GM12878 (cell line): ENCODE data around the gene CPSF4L. TPM values are rescaled to one million over a fixed set of nuclear protein-coding genes. Genes with fewer than 3 reads are reported as not detected.

Experiments
- ATAC-seq: fragments of 200-7000 bp; cut with Tn5 transposase; 3 replicates; pipeline ENCODE4 v1.9.1; 2020; ENCODE audit warnings: mild to moderate bottlenecking, moderate library complexity
- BruUV-seq: library from RNA; stranded (reverse); fragments of 400-500 nt; replicated peaks from 2 replicates; lab custom pipeline; 2021; lab: Mats Ljungman, UMichigan
- CTCF ChIA-PET: fragments of 300-600 bp; sonication (Branson Sonifier 250); formaldehyde crosslinking; extraction: SDS; loops from one replicate; lab custom pipeline; 2021; ENCODE audit warnings: inconsistent platforms; lab: Yijun Ruan, JAX
- POLR2A ChIA-PET: fragments of 350-600 bp; formaldehyde crosslinking; extraction: SDS; loops from one replicate; lab custom pipeline; 2021; ENCODE audit warnings: inconsistent platforms; lab: Charles Lee
- RAD21 ChIA-PET: fragments of 300-600 bp; sonication (Branson Sonifier 250); formaldehyde crosslinking; loops from one replicate; lab custom pipeline; 2023; ENCODE audit warnings: antibody characterized with exemption; ENCODE audit not compliant: unreplicated experiment; lab: Charles Lee
- SMC1A ChIA-PET: fragments of 300-600 bp; sonication (Branson Sonifier 250); formaldehyde crosslinking; loops from one replicate; lab custom pipeline; 2023; ENCODE audit not compliant: unreplicated experiment, uncharacterized antibody; lab: Charles Lee
- DNase-seq: peaks from one replicate; pipeline ENCODE4 v3.0.0-alpha.2; 2011; ENCODE audit warnings: low read depth, low spot score
- FAIRE-seq: peaks from 3 replicates; lab custom pipeline; 2011; peaks lifted over from hg19 to GRCh38; lab: Jason Lieb, UNC
- H2AFZ ChIP-seq: 2 replicates; pipeline ENCODE4 v1.6.0; 2011; ENCODE audit warnings: low read depth, low read length, control low read depth; ENCODE audit not compliant: control insufficient read depth
- H3K27ac ChIP-seq: 2 replicates; pipeline ENCODE4 v1.5.1; 2011; ENCODE audit warnings: control low read depth; ENCODE audit not compliant: control insufficient read depth, insufficient read depth
- H3K27me3 ChIP-seq, 2 experiments: replicated peaks in 1 of 2; 2 replicates each; pipeline versions ENCODE4 v1.6.0 to v1.6.1; 2011; ENCODE audit warnings: low read length in 1 of 2; ENCODE audit not compliant: control insufficient read depth in 2 of 2, insufficient read depth in 2 of 2
- H3K36me3 ChIP-seq, 2 experiments: 2 replicates each; pipeline ENCODE4 v1.5.1; 2011; ENCODE audit warnings: low read length in 1 of 2; ENCODE audit not compliant: control insufficient read depth in 2 of 2, insufficient read depth in 2 of 2
- H3K4me1 ChIP-seq: 2 replicates; pipeline ENCODE4 v1.6.1; 2011; ENCODE audit warnings: mild to moderate bottlenecking, low read length, moderate library complexity, mixed read lengths; ENCODE audit not compliant: control insufficient read depth, insufficient read depth
- H3K4me2 ChIP-seq: 2 replicates; pipeline ENCODE4 v1.6.0; 2011; ENCODE audit warnings: control low read depth; ENCODE audit not compliant: control insufficient read depth, insufficient read depth
- H3K4me3 ChIP-seq: fragments of 200-600 bp; sonication (generic); 2 replicates; pipeline ENCODE4 v1.5.1; 2016
- H3K79me2 ChIP-seq: 2 replicates; pipeline ENCODE4 v1.6.0; 2011; ENCODE audit warnings: low read length; ENCODE audit not compliant: control insufficient read depth, insufficient read depth
- H3K9ac ChIP-seq: 2 replicates; pipeline ENCODE4 v1.8.0; 2011; ENCODE audit warnings: low read length, control low read depth, mixed read lengths; ENCODE audit not compliant: control insufficient read depth, insufficient read depth
- H3K9me3 ChIP-seq: replicated peaks from 3 replicates; pipeline ENCODE4 v1.5.1; 2011; ENCODE audit warnings: mild to moderate bottlenecking, low read length; ENCODE audit not compliant: control insufficient read depth, insufficient read depth
- H4K20me1 ChIP-seq: 2 replicates; pipeline ENCODE4 v1.6.0; 2011; ENCODE audit not compliant: control insufficient read depth, insufficient read depth
- CREB1 ChIP-seq: IDR thresholded peaks from 2 replicates; pipeline ENCODE4 v1.6.1; 2012; ENCODE audit warnings: low read depth, mild to moderate bottlenecking, inconsistent platforms
- FOXK2 ChIP-seq: fragments of 450-650 bp; IDR thresholded peaks from 2 replicates; pipeline ENCODE4 v1.6.1; 2017; ENCODE audit warnings: mild to moderate bottlenecking, moderate library complexity
- PML ChIP-seq: IDR thresholded peaks from 2 replicates; pipeline ENCODE4 v1.6.1; 2012; ENCODE audit warnings: low read length, inconsistent platforms
- YY1 ChIP-seq: IDR thresholded peaks from 2 replicates; pipeline ENCODE4 v1.6.1; 2011; ENCODE audit warnings: low read depth, mild to moderate bottlenecking, low read length
- WGBS: methylation state at CpG from one replicate; pipeline ENCODE4 v1.1.6; 2016; ENCODE audit warnings: low lambda C conversion rate; ENCODE audit not compliant: insufficient replicate concordance, insufficient coverage; ENCODE audit errors: missing lambda C conversion rate; 5-methylcytosine and 5-hydroxymethylcytosine counted together
- in situ Hi-C: fragments of 300-500 bp; cut with MboI; formaldehyde crosslinking; loops from 9 replicates; pipeline ENCODE4 v1.14.3; 2018; ENCODE audit warnings: mixed read lengths
- intact Hi-C: fragments of 100-400 bp; cut with micrococcal nuclease; formaldehyde crosslinking; loops from one replicate; pipeline ENCODE4 v1.14.2; 2022; ENCODE audit not compliant: unreplicated experiment
- polyA plus RNA-seq, 11 experiments: library from polyadenylated mRNA; depleted of rRNA in 4 of 11; unstranded in 6 of 11; stranded (reverse) in 5 of 11; fragments of >200 nt; fragmentation: Nextera tagmentation in 4 of 11; fragmentation: Illumina TruSeq in 1 of 11; extraction: Ambion mirVana in 4 of 11; extraction: Trizol in 1 of 11; gene quantifications; 1 replicate in 1 of 11; 2 replicates in 10 of 11; pipeline versions ENCODE4 v1.2.1 to v1.2.3, GENCODE V29; 2011 to 2016; ENCODE audit warnings: inconsistent platforms in 2 of 11, missing spikeins in 2 of 11, low read depth in 1 of 11
- total RNA-seq, 4 experiments: library from RNA; depleted of rRNA in 3 of 4; stranded (reverse); fragments of >200 nt in 3 of 4; fragmentation: Illumina TruSeq in 1 of 4; extraction: Trizol in 1 of 4; gene quantifications; 2 replicates each; pipeline versions ENCODE4 v1.2.1 to v1.2.3, GENCODE V29; 2013 to 2021
- TF ChIP-seq, protein P1 (sequence below): IDR thresholded peaks from 2 replicates; pipeline ENCODE4 v1.6.1; 2012; ENCODE audit warnings: low read depth, low read length, improper control_type of control experiment

The CPSF4L gene
- total and polyA plus RNA-seq, 10 of the 15 experiments (the other 5 are each of a cell fraction or from before 2014, with no cell fraction given): not detected

DNA sequence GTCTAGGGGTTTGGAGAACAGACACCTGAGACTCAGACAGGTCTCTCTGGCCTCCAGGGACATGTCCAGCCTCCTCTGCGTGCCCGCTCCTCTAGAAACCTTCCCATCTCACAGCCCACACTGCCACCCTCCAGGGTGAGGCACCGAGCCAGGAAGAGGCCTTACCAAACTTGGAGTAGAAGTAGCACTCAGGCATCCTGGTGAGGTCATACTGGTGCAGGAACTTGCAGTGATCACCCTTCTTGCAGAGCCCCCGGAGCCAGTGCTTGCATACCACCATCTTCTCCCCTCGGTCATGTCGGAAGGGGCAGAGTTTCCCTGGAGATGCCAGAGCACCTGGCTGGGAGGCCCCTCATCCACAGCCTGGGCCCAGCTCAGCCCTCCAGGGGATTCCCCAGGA, 4.2 kb downstream of the CPSF4L start:
- ATAC-seq: no peak
- H3K9ac ChIP-seq: no peak overlapping the region
- DNase-seq: no peak
- no peaks in the 10 kb centered on the region for H3K4me1 ChIP-seq
- ChIA-PET CTCF (interaction anchor here (0.6 to 6.0 kb wide), 4 partner anchors 11 to 523 kb away, joined by 3 to 66 read pairs (median 4); no protein-coding TSS in a partner anchor), SMC1A (interaction anchor here (0.7 to 16.1 kb wide), 3 partner anchors 29 to 111 kb away, joined by 3 to 261 read pairs (median 4); no protein-coding TSS in a partner anchor), POLR2A (interaction anchor here (0.7 kb wide), 2 partner anchors 57 to 82 kb away, joined by 3 to 5 read pairs; no protein-coding TSS in a partner anchor), RAD21 (interaction anchor here (0.6 to 11.2 kb wide), 6 partner anchors 9 to 112 kb away, joined by 3 to 218 read pairs (median 3); no protein-coding TSS in a partner anchor)
- H4K20me1 ChIP-seq: no peaks in the 10 kb centered on the region
- no peaks in the 10 kb centered on the region for H3K79me2 ChIP-seq
- no TSS peak for BruUV-seq
- intact Hi-C loops (no loop called here), in situ Hi-C loops (no loop called here)
- no peak overlapping the region for H3K4me2 ChIP-seq
- TF ChIP-seq FOXK2 (no peak), CREB1 (no peak)
- H3K36me3 ChIP-seq: no peaks in the 10 kb centered on the region
- WGBS: 56% methylated on average over 6 of the region's 6 CpGs
- H3K27ac ChIP-seq: no peak overlapping the region
- no peak overlapping the region for H3K4me3 ChIP-seq
- H3K9me3 ChIP-seq: no peaks in the 10 kb centered on the region
- no peak overlapping the region for H2AFZ ChIP-seq
- no peaks in the 10 kb centered on the region for H3K27me3 ChIP-seq
- no peak for FAIRE-seq

DNA sequence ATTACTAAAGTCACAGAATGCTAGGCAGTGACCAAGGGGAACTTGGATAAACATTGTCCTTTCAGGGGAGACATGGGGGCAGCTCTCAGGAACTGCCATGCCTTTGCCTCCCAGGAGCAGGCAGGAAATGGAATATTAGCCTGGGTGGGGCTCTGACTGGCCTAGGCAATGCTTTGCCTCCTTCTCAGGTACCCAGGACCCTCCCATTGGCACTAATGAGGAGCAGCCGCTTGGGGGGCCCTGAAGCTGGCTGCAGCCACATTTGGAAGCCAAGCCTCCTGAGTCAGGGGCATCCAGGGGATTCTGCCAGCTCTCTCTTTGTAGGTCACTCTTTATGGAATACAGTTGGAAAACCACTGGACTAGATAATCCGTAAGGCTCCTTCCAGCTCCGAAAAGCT, 5.5 kb downstream of the CPSF4L start:
- peak; percentile 12; the same call in 1 of the 3 replicates for ATAC-seq
- no peak overlapping the region for H3K4me3 ChIP-seq
- in situ Hi-C loops (no loop called here), intact Hi-C loops (no loop called here)
- H3K27ac ChIP-seq: no peak overlapping the region
- RAD21 ChIA-PET: interaction anchor here (0.8 to 11.2 kb wide), 11 partner anchors 11 to 529 kb away, joined by 3 to 218 read pairs (median 4); partner anchors contain the start of gene COG1
- WGBS: 100% methylated on average over 3 of the region's 3 CpGs
- no peak for DNase-seq
- POLR2A ChIA-PET: no interaction called here
- H3K36me3 ChIP-seq: no peaks in the 10 kb centered on the region
- TF ChIP-seq, protein P1, sequence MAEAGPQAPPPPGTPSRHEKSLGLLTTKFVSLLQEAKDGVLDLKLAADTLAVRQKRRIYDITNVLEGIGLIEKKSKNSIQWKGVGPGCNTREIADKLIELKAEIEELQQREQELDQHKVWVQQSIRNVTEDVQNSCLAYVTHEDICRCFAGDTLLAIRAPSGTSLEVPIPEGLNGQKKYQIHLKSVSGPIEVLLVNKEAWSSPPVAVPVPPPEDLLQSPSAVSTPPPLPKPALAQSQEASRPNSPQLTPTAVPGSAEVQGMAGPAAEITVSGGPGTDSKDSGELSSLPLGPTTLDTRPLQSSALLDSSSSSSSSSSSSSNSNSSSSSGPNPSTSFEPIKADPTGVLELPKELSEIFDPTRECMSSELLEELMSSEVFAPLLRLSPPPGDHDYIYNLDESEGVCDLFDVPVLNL: no peak
- no peak for TF ChIP-seq YY1
- no peak for TF ChIP-seq PML
- H3K4me2 ChIP-seq: no peak overlapping the region
- no peaks in the 10 kb centered on the region for H3K9me3 ChIP-seq
- no peaks in the 10 kb centered on the region for H3K79me2 ChIP-seq
- H3K9ac ChIP-seq: no peak overlapping the region
- H2AFZ ChIP-seq: no peak overlapping the region
- no peaks in the 10 kb centered on the region for H3K27me3 ChIP-seq
- SMC1A ChIA-PET: interaction anchor here (0.7 to 16.1 kb wide), 16 partner anchors 10 to 697 kb away, joined by 3 to 261 read pairs (median 4); partner anchors contain the start of genes CDC42EP4 and COG1
- FAIRE-seq: no peak
- no peaks in the 10 kb centered on the region for H3K4me1 ChIP-seq
- CTCF ChIA-PET: interaction anchor here (0.7 to 12.7 kb wide), 22 partner anchors 9 to 697 kb away, joined by 3 to 365 read pairs (median 5); partner anchors contain the start of genes CDC42EP4 and COG1
- BruUV-seq: no TSS peak
- H4K20me1 ChIP-seq: no peaks in the 10 kb centered on the region
